ENCODE measurements around the gene TPD52L1. TPM values are rescaled to one million over a fixed set of nuclear protein-coding genes. Genes with fewer than 3 reads are reported as not detected.

Gene TPD52L1
- total and polyA plus RNA-seq, 2 experiments from 2014 or later: 22.8 to 24.0 TPM

GRCh38 chr6:125267806-125268523, 114.4 kb downstream of the TPD52L1 start (continued):
- TF ChIP-seq ZNF462 (CRISPR knock-in tag; IDR thresholded peaks at IDR 0.05): no peak

GRCh38 chr6:125268765-125269164, 115.2 kb downstream of the TPD52L1 start:
- Mint-ChIP-seq H3K4me1 (no peaks in the 10 kb centered on the region), H3K27ac (no peak overlapping the region), H3K9me3 (no peaks in the 10 kb centered on the region), H3K27me3 (ENCODE audit: insufficient read depth, low read depth, poor library complexity) (peaks cover 1% of the 10 kb centered on the region), H3K4me3 (no peak overlapping the region), H3K36me3 (ENCODE audit: low read depth) (peaks cover 6% of the 10 kb centered on the region; the same call in 1 of the 3 replicates)
- Histone ChIP-seq H3K4me1 (ENCODE audit: insufficient read depth) (no peaks in the 10 kb centered on the region), H3K36me3 (ENCODE audit: insufficient read depth) (no peaks in the 10 kb centered on the region), H3K4me2 (no peak overlapping the region), H3K27ac (ENCODE audit: low read depth) (no peak overlapping the region), H3K79me2 (replicated peaks; ENCODE audit: insufficient read depth) (no peaks in the 10 kb centered on the region), H3F3A (replicated peaks; ENCODE audit: low read depth) (no peaks in the 10 kb centered on the region), H3K27me3 (ENCODE audit: insufficient read depth) (no peaks in the 10 kb centered on the region), H3K4me3 (no peak overlapping the region), H2AFZ (no peak overlapping the region), H4K20me1 (replicated peaks; ENCODE audit: insufficient read depth) (no peaks in the 10 kb centered on the region; the same call in 1 of the 2 replicates), H3K9me2 (ENCODE audit: insufficient read depth) (0 out of 2 replicates have a peak, but pooled peaks cover 5% of the 10 kb centered on the region)
- no peak for ATAC-seq
- no peak for DNase-seq (ENCODE audit: low spot score)
- TF ChIP-seq POLR2AphosphoS5 (IDR thresholded peaks at IDR 0.05; ENCODE audit: low read depth) (no peak), STAT1 (IDR thresholded peaks at IDR 0.05; ENCODE audit: unreplicated experiment) (no peak), EZH2 (IDR thresholded peaks at IDR 0.05; ENCODE audit: low read depth, unreplicated experiment) (no peak), EZH2phosphoT487 (IDR thresholded peaks at IDR 0.05; ENCODE audit: unreplicated experiment) (no peak), REST (IDR thresholded peaks at IDR 0.05; ENCODE audit: unreplicated experiment) (no peak), CTCF (conservative IDR thresholded peaks at IDR 0.05; ENCODE audit: low read depth in 2 of 2) (no peak), CREB1 (CRISPR knock-in tag; IDR thresholded peaks at IDR 0.05; ENCODE audit: low read depth) (no peak), ZNF331 (CRISPR knock-in tag; IDR thresholded peaks at IDR 0.05; ENCODE audit: low read depth) (no peak), JUNB (IDR thresholded peaks at IDR 0.05; ENCODE audit: unreplicated experiment) (no peak), ETS1 (IDR thresholded peaks at IDR 0.05) (no peak), ZNF114 (CRISPR knock-in tag; IDR thresholded peaks at IDR 0.05) (no peak)

Data from GM23338 (cell line).